DND-41 (cell line): Measurements from ENCODE around the gene BTBD10.

ENCODE experiments used
- ATAC-seq: fragments of 200-7000 bp; cut with Tn5 transposase; 3 replicates; pipeline ENCODE4 v1.9.1; 2021; ENCODE audit warnings: low read depth; ENCODE audit not compliant: insufficient read depth
- DNase-seq: peaks from one replicate; pipeline ENCODE4 v3.0.0-alpha.2; 2020
- H2AFZ ChIP-seq: 2 replicates; pipeline ENCODE4 v1.6.0; 2012; ENCODE audit warnings: low read depth, low read length
- H3K27ac ChIP-seq: 2 replicates; pipeline ENCODE4 v1.5.1; 2012; ENCODE audit warnings: low read length, inconsistent platforms
- H3K27me3 ChIP-seq: fragments of 200-600 bp; sonication (generic); 2 replicates; pipeline ENCODE4 v1.6.0; 2012; ENCODE audit warnings: low read length, mild to moderate bottlenecking, inconsistent platforms; ENCODE audit not compliant: insufficient read depth, poor library complexity
- H3K36me3 ChIP-seq: 2 replicates; pipeline ENCODE4 v1.5.1; 2012; ENCODE audit warnings: low read length, inconsistent platforms; ENCODE audit not compliant: insufficient read depth
- H3K4me1 ChIP-seq: 2 replicates; pipeline ENCODE4 v1.5.1; 2012; ENCODE audit warnings: mild to moderate bottlenecking, low read length; ENCODE audit not compliant: insufficient read depth
- H3K4me2 ChIP-seq: 2 replicates; pipeline ENCODE4 v1.6.0; 2012; ENCODE audit warnings: mild to moderate bottlenecking, moderate library complexity, low read length, inconsistent platforms; ENCODE audit not compliant: insufficient read depth
- H3K4me3 ChIP-seq, 2 experiments: fragments of 200-600 bp in 1 of 2; shearing (Covaris generic) in 1 of 2; 2 replicates each; pipeline ENCODE4 v1.5.1; 2012 to 2016; ENCODE audit warnings: inconsistent platforms in 2 of 2, low read length in 2 of 2, mild to moderate bottlenecking in 2 of 2, low read depth in 1 of 2, moderate library complexity in 1 of 2
- H3K79me2 ChIP-seq: 2 replicates; pipeline ENCODE4 v1.6.0; 2012; ENCODE audit warnings: low read length, inconsistent platforms; ENCODE audit not compliant: insufficient read depth
- H3K9ac ChIP-seq: 2 replicates; pipeline ENCODE4 v1.6.0; 2012; ENCODE audit warnings: low read depth, mild to moderate bottlenecking, inconsistent platforms, low read length, moderate library complexity
- H3K9me3 ChIP-seq: 2 replicates; pipeline ENCODE4 v1.5.1; 2012; ENCODE audit warnings: low read length, moderate library complexity, mild to moderate bottlenecking, inconsistent platforms; ENCODE audit not compliant: insufficient read depth, severe bottlenecking
- H4K20me1 ChIP-seq: 2 replicates; pipeline ENCODE4 v1.6.0; 2012; ENCODE audit warnings: low read length; ENCODE audit not compliant: insufficient read depth
- EZH2 ChIP-seq: IDR thresholded peaks from 3 replicates; pipeline ENCODE4 v1.6.1; 2012; ENCODE audit warnings: borderline replicate concordance, low read depth, mild to moderate bottlenecking, moderate library complexity, low read length, inconsistent platforms; ENCODE audit not compliant: severe bottlenecking
- TF ChIP-seq, protein P1 (sequence below): IDR thresholded peaks from 2 replicates; pipeline ENCODE4 v1.5.1; 2012; ENCODE audit warnings: borderline replicate concordance, low read length, moderate library complexity, mild to moderate bottlenecking; ENCODE audit not compliant: poor library complexity, severe bottlenecking; ENCODE audit errors: extremely low read depth

The BTBD10 gene

DNA sequence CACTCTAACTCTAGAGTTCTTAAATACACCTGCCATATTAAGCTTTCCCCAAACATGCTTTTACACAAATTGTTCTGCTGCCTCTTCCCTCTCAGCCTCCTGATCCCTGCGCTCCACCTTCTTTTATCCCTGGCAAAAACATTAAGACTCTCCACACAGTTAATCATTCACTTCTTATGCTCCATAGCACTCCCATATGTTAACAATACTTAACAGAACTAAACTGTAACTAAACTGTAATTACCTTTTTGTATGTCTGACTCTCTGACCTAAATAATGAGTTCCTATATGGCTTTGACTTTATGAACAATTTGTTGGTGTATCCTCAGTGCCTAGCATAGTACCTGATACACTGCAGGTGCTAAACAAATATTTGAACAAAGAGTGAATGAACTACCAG, 71.8 kb downstream of the BTBD10 start:
- Histone ChIP-seq H3K27me3 (no peaks in the 10 kb centered on the region), H3K79me2 (no peaks in the 10 kb centered on the region), H3K4me3 (no peak overlapping the region), H3K9ac (no peak overlapping the region), H3K4me1 (no peaks in the 10 kb centered on the region), H3K4me2 (no peak overlapping the region), H2AFZ (no peak overlapping the region), H3K27ac (no peak overlapping the region), H4K20me1 (no peaks in the 10 kb centered on the region), H3K36me3 (peaks cover 40% of the 10 kb centered on the region), H3K9me3 (no peaks in the 10 kb centered on the region)
- ATAC-seq (no peak), DNase-seq (no peak)
- no peak for TF ChIP-seq EZH2
- TF ChIP-seq, protein P1, sequence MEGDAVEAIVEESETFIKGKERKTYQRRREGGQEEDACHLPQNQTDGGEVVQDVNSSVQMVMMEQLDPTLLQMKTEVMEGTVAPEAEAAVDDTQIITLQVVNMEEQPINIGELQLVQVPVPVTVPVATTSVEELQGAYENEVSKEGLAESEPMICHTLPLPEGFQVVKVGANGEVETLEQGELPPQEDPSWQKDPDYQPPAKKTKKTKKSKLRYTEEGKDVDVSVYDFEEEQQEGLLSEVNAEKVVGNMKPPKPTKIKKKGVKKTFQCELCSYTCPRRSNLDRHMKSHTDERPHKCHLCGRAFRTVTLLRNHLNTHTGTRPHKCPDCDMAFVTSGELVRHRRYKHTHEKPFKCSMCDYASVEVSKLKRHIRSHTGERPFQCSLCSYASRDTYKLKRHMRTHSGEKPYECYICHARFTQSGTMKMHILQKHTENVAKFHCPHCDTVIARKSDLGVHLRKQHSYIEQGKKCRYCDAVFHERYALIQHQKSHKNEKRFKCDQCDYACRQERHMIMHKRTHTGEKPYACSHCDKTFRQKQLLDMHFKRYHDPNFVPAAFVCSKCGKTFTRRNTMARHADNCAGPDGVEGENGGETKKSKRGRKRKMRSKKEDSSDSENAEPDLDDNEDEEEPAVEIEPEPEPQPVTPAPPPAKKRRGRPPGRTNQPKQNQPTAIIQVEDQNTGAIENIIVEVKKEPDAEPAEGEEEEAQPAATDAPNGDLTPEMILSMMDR: no peak

DNA sequence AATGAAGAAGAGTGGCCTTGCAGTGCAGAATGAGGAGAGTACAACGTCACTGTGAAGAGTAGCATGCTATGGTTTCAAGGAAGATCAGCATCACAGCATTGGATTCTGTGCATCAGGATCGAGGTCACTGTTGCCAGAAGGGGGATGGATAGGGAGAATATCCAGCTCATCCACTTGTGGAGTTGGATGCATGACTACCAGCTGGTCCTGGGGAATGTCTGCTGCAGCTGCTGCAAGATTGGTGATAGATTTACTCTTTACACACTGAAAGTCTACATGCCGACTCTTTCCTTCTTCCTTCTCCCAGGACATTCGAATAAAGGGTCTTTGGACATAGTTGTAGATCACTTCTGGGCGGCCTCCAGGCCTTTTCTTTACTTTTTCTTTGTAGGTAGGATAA, 74.3 kb downstream of the BTBD10 start:
- Histone ChIP-seq H3K4me3 (no peak overlapping the region), H3K27me3 (no peaks in the 10 kb centered on the region), H3K79me2 (no peaks in the 10 kb centered on the region), H3K36me3 (peaks cover 58% of the 10 kb centered on the region), H3K9me3 (no peaks in the 10 kb centered on the region), H4K20me1 (no peaks in the 10 kb centered on the region), H3K27ac (no peak overlapping the region), H3K4me2 (no peak overlapping the region), H2AFZ (no peak overlapping the region), H3K9ac (no peak overlapping the region), H3K4me1 (no peaks in the 10 kb centered on the region)
- TF ChIP-seq EZH2: no peak
- TF ChIP-seq, protein P1: no peak
- ATAC-seq (no peak), DNase-seq (no peak)

- Histone ChIP-seq H3K36me3 (peaks cover 76% of the 10 kb centered on the region), H3K4me2 (no peak overlapping the region), H3K79me2 (no peaks in the 10 kb centered on the region), H3K4me1 (no peaks in the 10 kb centered on the region), H3K9ac (no peak overlapping the region), H4K20me1 (no peaks in the 10 kb centered on the region), H3K4me3 (no peak overlapping the region), H3K9me3 (no peaks in the 10 kb centered on the region), H3K27ac (no peak overlapping the region), H3K27me3 (no peaks in the 10 kb centered on the region), H2AFZ (no peak overlapping the region)
- TF ChIP-seq, protein P1: no peak
- no peak for TF ChIP-seq EZH2
- no peak for ATAC-seq
- DNase-seq: no peak
Measured at GRCh38 chr11:13386567-13386966, 76.5 kb downstream of the BTBD10 start.

DNA sequence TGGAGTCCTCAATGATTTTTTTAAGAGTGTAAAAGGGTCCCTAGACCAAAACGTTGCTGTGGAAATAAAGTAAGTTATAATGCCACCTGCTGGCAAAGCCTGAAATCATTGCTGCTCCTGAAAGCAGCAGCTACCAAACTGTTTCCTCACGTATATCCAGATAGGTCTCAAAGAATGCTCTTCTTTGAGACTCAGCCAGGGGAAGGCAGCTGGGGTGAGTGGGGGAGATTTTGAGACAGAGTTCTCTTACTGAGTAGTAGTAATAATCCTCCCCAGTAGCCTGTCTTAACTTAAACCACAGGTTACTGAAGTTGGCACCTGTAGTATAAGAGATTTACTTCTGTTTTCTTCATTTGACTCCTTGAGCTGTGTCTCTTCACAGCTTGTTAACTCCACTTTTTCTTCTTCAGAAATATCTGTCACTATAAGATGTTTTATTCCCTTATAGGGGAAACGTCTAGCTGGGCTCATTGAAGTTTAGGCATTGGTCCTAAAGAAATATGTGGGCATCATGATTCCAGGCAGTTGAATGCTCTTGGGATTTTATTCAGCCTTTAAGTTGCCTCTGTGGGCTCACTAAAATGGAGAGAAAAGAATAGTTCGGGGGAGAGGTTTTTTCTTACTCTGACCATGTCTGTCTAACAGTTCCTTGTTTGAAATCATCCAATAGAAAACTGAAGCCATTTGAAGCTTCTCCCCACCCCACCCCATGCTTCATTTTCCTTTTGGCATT, 77.9 kb downstream of the BTBD10 start:
- Histone ChIP-seq H3K9ac (no peak overlapping the region), H2AFZ (no peak overlapping the region), H3K27ac (no peak overlapping the region), H3K79me2 (no peaks in the 10 kb centered on the region), H3K36me3 (peaks cover 81% of the 10 kb centered on the region), H3K4me1 (no peaks in the 10 kb centered on the region), H3K9me3 (no peaks in the 10 kb centered on the region), H3K4me3 (no peak overlapping the region), H3K4me2 (no peak overlapping the region), H3K27me3 (no peaks in the 10 kb centered on the region), H4K20me1 (no peaks in the 10 kb centered on the region)
- TF ChIP-seq EZH2: no peak
- TF ChIP-seq, protein P1: peak; percentile 80
- DNase-seq (peak; percentile 51), ATAC-seq (peak; percentile 81)
